SK-N-SH treated with all-trans-retinoic acid at 6 μM for 48 hours (cell line): ENCODE measurements around the gene KIF3C.
A peak's percentile ranks its signal among the peaks of the same experiment; 100 is the strongest.

ENCODE experiments used
- ATAC-seq: fragments of 200-7000 bp; cut with Tn5 transposase; 3 replicates; pipeline ENCODE4 v1.9.1; 2020; ENCODE audit warnings: mild to moderate bottlenecking, moderate library complexity
- ARNTL ChIP-seq: fragments of 450-650 bp; formaldehyde crosslinking; IDR thresholded peaks from 2 replicates; pipeline ENCODE4 v1.5.0; 2020; ENCODE audit warnings: low read depth, mild to moderate bottlenecking, moderate library complexity, borderline replicate concordance
- BACH2 ChIP-seq: fragments of 250-450 bp; sonication (Bioruptor Pico); IDR thresholded peaks from 2 replicates; pipeline ENCODE4 v1.9.0; 2021; ENCODE audit warnings: mild to moderate bottlenecking, borderline replicate concordance
- CREB5 ChIP-seq: fragments of 250-450 bp; sonication (Bioruptor Pico); IDR thresholded peaks from 2 replicates; pipeline ENCODE4 v1.5.1; 2020; ENCODE audit warnings: low read depth, mild to moderate bottlenecking, moderate library complexity
- CSDC2 ChIP-seq: fragments of 250-450 bp; sonication (Bioruptor Pico); IDR thresholded peaks from 2 replicates; pipeline ENCODE4 v1.5.0; 2020; ENCODE audit warnings: mild to moderate bottlenecking, moderate library complexity
- CSRNP3 ChIP-seq: fragments of 250-450 bp; sonication (Bioruptor Pico); IDR thresholded peaks from 2 replicates; pipeline ENCODE4 v1.5.1; 2021; ENCODE audit warnings: mild to moderate bottlenecking, moderate library complexity
- ESRRG ChIP-seq: fragments of 250-450 bp; sonication (Bioruptor Pico); IDR thresholded peaks from 2 replicates; pipeline ENCODE4 v1.6.1; 2021; ENCODE audit warnings: mild to moderate bottlenecking
- GLIS3 ChIP-seq: fragments of 250-450 bp; sonication (Bioruptor Pico); IDR thresholded peaks from 2 replicates; pipeline ENCODE4 v1.5.0; 2020; ENCODE audit warnings: mild to moderate bottlenecking, moderate library complexity
- ISL1 ChIP-seq: fragments of 250-450 bp; sonication (Bioruptor Pico); IDR thresholded peaks from 2 replicates; pipeline ENCODE4 v2.1.2; 2022; ENCODE audit warnings: mild to moderate bottlenecking, moderate library complexity
- OSR1 ChIP-seq: fragments of 250-450 bp; sonication (Bioruptor Pico); IDR thresholded peaks from 2 replicates; pipeline ENCODE4 v1.8.0; 2022; ENCODE audit warnings: moderate library complexity, mild to moderate bottlenecking, inconsistent platforms
- POU6F1 ChIP-seq: fragments of 250-450 bp; sonication (Bioruptor Pico); IDR thresholded peaks from 2 replicates; pipeline ENCODE4 v1.8.0; 2021; ENCODE audit warnings: low read depth, mild to moderate bottlenecking, moderate library complexity, borderline replicate concordance
- RARB ChIP-seq: fragments of 250-450 bp; sonication (Bioruptor Pico); IDR thresholded peaks from 2 replicates; pipeline ENCODE4 v1.8.0; 2021; ENCODE audit warnings: mild to moderate bottlenecking, moderate library complexity
- SNAI2 ChIP-seq: fragments of 250-450 bp; sonication (Bioruptor Pico); IDR thresholded peaks from 2 replicates; pipeline ENCODE4 v1.5.0; 2020; ENCODE audit warnings: mild to moderate bottlenecking, moderate library complexity
- TCF4 ChIP-seq: fragments of 250-450 bp; sonication (Bioruptor Pico); IDR thresholded peaks from 2 replicates; pipeline ENCODE4 v1.8.0; 2021; ENCODE audit warnings: mild to moderate bottlenecking, moderate library complexity, borderline replicate concordance
- ZC3H10 ChIP-seq: fragments of 250-450 bp; sonication (Bioruptor Pico); IDR thresholded peaks from 2 replicates; pipeline ENCODE4 v1.5.1; 2021; ENCODE audit warnings: mild to moderate bottlenecking, moderate library complexity
- ZFP3 ChIP-seq: fragments of 250-450 bp; sonication (Bioruptor Pico); IDR thresholded peaks from 2 replicates; pipeline ENCODE4 v1.5.0; 2020; ENCODE audit warnings: mild to moderate bottlenecking, moderate library complexity
- ZFP30 ChIP-seq: fragments of 450-650 bp; formaldehyde crosslinking; IDR thresholded peaks from 2 replicates; pipeline ENCODE4 v1.5.0; 2022; ENCODE audit warnings: mild to moderate bottlenecking, moderate library complexity
- ZNF565 ChIP-seq: fragments of 450-650 bp; formaldehyde crosslinking; conservative IDR thresholded peaks from 2 replicates; pipeline ENCODE4 v1.5.0; 2020; ENCODE audit warnings: low read depth, mild to moderate bottlenecking, moderate library complexity
- ZNF8 ChIP-seq: fragments of 450-650 bp; formaldehyde crosslinking; IDR thresholded peaks from 2 replicates; pipeline ENCODE4 v1.5.0; 2020; ENCODE audit warnings: mild to moderate bottlenecking, moderate library complexity
- TF ChIP-seq, protein P1 (sequence below): fragments of 250-450 bp; sonication (Bioruptor Pico); IDR thresholded peaks from 2 replicates; pipeline ENCODE4 v1.8.0; 2020; ENCODE audit warnings: mild to moderate bottlenecking, moderate library complexity, borderline replicate concordance

Gene KIF3C

GRCh38 chr2:25994509-25994908 lies 12.2 kb upstream of the KIF3C start:
- TF ChIP-seq ISL1 (CRISPR knock-in tag) (no peak), TCF4 (CRISPR knock-in tag) (no peak), RARB (no peak), CREB5 (CRISPR knock-in tag) (no peak), GLIS3 (CRISPR knock-in tag) (no peak), BACH2 (CRISPR knock-in tag) (no peak), OSR1 (CRISPR knock-in tag) (no peak)
- no peak for ATAC-seq

DNA sequence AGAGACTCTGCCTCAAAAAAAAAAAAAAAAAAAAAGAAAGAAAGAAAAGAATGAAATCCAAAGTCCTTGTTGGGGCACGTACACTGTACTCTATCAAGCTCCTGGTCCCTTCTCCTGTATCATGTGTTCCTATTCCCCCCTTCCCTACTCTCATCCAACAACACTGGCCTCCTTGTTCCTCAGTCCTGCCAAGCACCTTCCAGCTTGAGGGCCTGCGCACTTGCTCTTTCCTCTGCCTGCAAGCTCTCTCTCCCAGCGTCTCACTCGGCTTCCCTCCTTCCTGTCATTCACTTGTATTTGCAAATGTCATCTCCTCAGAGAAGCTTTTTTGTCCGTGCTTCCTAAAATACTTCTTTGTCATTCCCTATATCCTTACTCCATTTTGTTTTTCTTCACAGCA lies 10.8 kb upstream of the KIF3C start:
- TF ChIP-seq ZNF565 (no peak), BACH2 (CRISPR knock-in tag) (no peak)
- TF ChIP-seq, all 23 proteins: peak for 0
- ATAC-seq = no peak

DNA sequence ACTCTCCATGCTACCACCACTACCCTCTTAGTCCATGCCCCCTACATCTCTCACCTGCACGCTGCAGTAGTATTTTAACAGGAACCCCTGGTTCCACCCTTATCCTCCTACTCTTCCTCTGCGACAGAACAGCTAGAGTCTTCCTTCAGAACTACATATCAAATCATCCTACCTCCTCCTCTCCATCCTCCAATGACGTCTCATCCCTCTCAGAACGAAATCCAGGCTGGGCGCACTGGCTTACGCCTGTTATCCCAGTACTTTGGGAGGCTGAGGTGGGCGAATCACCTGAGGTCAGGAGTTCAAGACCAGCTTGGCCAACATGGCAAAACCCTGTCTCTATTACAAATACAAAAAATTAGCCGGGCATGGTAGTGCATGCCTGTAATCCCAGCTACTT lies 10.3 kb upstream of the KIF3C start:
- no peak for ATAC-seq
- TF ChIP-seq ZC3H10 (CRISPR knock-in tag) (no peak), ISL1 (CRISPR knock-in tag) (no peak), CSDC2 (no peak), RARB (no peak), ESRRG (CRISPR knock-in tag) (no peak), ZFP30 (CRISPR knock-in tag) (no peak), TCF4 (CRISPR knock-in tag) (no peak), CSRNP3 (CRISPR knock-in tag) (no peak), BACH2 (CRISPR knock-in tag) (no peak), SNAI2 (no peak), POU6F1 (no peak), GLIS3 (CRISPR knock-in tag) (no peak), ARNTL (no peak), ZNF8 (CRISPR knock-in tag) (no peak), OSR1 (CRISPR knock-in tag) (no peak), ZFP3 (CRISPR knock-in tag) (no peak)
- TF ChIP-seq, protein P1, sequence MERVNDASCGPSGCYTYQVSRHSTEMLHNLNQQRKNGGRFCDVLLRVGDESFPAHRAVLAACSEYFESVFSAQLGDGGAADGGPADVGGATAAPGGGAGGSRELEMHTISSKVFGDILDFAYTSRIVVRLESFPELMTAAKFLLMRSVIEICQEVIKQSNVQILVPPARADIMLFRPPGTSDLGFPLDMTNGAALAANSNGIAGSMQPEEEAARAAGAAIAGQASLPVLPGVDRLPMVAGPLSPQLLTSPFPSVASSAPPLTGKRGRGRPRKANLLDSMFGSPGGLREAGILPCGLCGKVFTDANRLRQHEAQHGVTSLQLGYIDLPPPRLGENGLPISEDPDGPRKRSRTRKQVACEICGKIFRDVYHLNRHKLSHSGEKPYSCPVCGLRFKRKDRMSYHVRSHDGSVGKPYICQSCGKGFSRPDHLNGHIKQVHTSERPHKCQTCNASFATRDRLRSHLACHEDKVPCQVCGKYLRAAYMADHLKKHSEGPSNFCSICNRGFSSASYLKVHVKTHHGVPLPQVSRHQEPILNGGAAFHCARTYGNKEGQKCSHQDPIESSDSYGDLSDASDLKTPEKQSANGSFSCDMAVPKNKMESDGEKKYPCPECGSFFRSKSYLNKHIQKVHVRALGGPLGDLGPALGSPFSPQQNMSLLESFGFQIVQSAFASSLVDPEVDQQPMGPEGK (CRISPR knock-in tag) = no peak

- ATAC-seq = peak; percentile 36; the same call in 1 of the 3 replicates
- TF ChIP-seq ISL1 (CRISPR knock-in tag) = no peak
- TF ChIP-seq GLIS3 (CRISPR knock-in tag) = no peak
- no peak for TF ChIP-seq BACH2 (CRISPR knock-in tag)
- TF ChIP-seq RARB = no peak
- no peak for TF ChIP-seq OSR1 (CRISPR knock-in tag)
- TF ChIP-seq, protein P1 (CRISPR knock-in tag) = no peak
- no peak for TF ChIP-seq ZFP30 (CRISPR knock-in tag)
- TF ChIP-seq SNAI2 = no peak
- TF ChIP-seq CSDC2 = no peak
- no peak for TF ChIP-seq CREB5 (CRISPR knock-in tag)
- TF ChIP-seq ZNF8 (CRISPR knock-in tag) = no peak
- TF ChIP-seq POU6F1 = no peak
- TF ChIP-seq CSRNP3 (CRISPR knock-in tag) = no peak
Observed at GRCh38 chr2:25991965-25992364, 9.7 kb upstream of the KIF3C start.
